WI38 (cell line): ENCODE measurements around the gene AGPAT4.

Experiments
- H3K4me3 ChIP-seq: 2 replicates; pipeline ENCODE4 v1.5.1; 2011; ENCODE audit warnings: low read depth, mild to moderate bottlenecking, control low read depth, low read length
- CTCF ChIP-seq: IDR thresholded peaks from 2 replicates; pipeline ENCODE4 v1.5.1; 2012; ENCODE audit warnings: low read depth, mild to moderate bottlenecking, control low read depth, low read length

The AGPAT4 gene

GRCh38 chr6:161135695-161136591, 137.9 kb downstream of the AGPAT4 start:
- no peak overlapping the region for H3K4me3 ChIP-seq
- TF ChIP-seq CTCF: no peak

DNA sequence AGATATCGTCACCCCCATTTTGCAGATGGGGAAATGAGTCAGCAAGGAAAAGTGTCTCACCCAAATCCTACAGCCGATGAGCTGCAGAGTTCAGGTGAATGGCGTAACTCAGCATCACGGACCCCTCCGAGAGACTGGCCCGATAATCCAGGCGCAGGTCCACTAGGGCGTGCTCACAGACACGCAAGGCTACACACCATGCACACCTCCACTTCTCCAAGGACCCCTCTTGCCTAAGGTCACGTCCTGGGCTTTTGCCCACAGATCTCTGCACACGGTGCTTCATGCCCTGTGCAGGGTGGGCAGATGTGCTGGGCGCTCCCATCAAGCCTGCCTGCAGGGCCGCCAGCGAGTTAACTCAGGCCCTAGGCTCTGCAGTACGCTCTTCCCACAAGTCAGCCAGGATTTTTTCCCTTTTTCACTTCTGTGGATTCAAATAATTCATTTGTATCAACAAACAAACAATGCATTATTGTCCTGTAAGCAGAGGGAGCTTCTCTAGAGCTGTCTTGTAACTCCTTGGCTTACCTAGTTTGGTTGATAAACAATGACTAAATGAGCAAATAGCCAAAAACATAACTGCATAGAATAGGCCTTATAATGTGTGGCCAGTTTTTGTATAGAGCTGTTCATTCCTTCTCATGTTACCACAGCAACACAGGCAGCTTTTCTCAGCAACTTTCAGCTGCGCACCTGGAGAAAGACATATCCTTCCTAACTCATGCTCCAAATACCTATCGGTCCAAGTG, 139.1 kb downstream of the AGPAT4 start:
- no peak overlapping the region for H3K4me3 ChIP-seq
- no peak for TF ChIP-seq CTCF

- TF ChIP-seq CTCF: no peak
Observed at GRCh38 chr6:161133963-161134362, 139.9 kb downstream of the AGPAT4 start.

GRCh38 chr6:161132384-161132783, 141.5 kb downstream of the AGPAT4 start:
- H3K4me3 ChIP-seq: no peak overlapping the region
- TF ChIP-seq CTCF: no peak

More at GRCh38 chr6:161133963-161134362, 139.9 kb downstream of the AGPAT4 start:
- no peak overlapping the region for H3K4me3 ChIP-seq

- H3K4me3 ChIP-seq: no peak overlapping the region
- TF ChIP-seq CTCF: no peak
Observed at GRCh38 chr6:161130967-161131766, 142.7 kb downstream of the AGPAT4 start.

- H3K4me3 ChIP-seq: no peak overlapping the region
- TF ChIP-seq CTCF: no peak
Observed at GRCh38 chr6:161130541-161130940, 143.3 kb downstream of the AGPAT4 start.
